Activated CD8-positive, alpha-beta memory T cell treated with anti-CD3 and anti-CD28 coated beads for 4 hours (primary cell): ENCODE measurements around the gene ZNF506.
"Not testable (repeated sequence)": the region's sequence is repeated elsewhere in the genome, so short reads cannot be mapped to it uniquely, and the experiment has no call there.

Experiments
- DNase-seq, 2 donors: peaks; one replicate each; pipeline ENCODE4 v3.0.0-alpha.2; 2020; ENCODE audit warnings: low read depth in 2 of 2

The ZNF506 gene

GRCh38 chr19:19781791-19782190 lies 39.8 kb downstream of the ZNF506 start:
- DNase-seq: not testable (repeated sequence)

- DNase-seq: no peak
Observed at GRCh38 chr19:19778666-19779065, 42.9 kb downstream of the ZNF506 start.

- no peak for DNase-seq
Observed at GRCh38 chr19:19777692-19778091, 43.9 kb downstream of the ZNF506 start.

- peak; percentile 82 to 87 for DNase-seq
Observed at GRCh38 chr19:19776206-19777008, 45.1 kb downstream of the ZNF506 start.

GRCh38 chr19:19775891-19776205 lies 45.7 kb downstream of the ZNF506 start:
- no peak for DNase-seq

- no peak for DNase-seq
Observed at GRCh38 chr19:19774354-19775033, 47.1 kb downstream of the ZNF506 start.

GRCh38 chr19:19771963-19772362 lies 49.6 kb downstream of the ZNF506 start:
- DNase-seq: not testable (repeated sequence)

- DNase-seq: not testable (repeated sequence)
Observed at GRCh38 chr19:19769971-19770370, 51.6 kb downstream of the ZNF506 start.

- DNase-seq: no peak
Observed at GRCh38 chr19:19758164-19758563, 63.4 kb downstream of the ZNF506 start.

- no peak for DNase-seq
Observed at GRCh38 chr19:19752760-19753403, 68.7 kb downstream of the ZNF506 start.

- DNase-seq: no peak
Observed at GRCh38 chr19:19751846-19752245, 69.7 kb downstream of the ZNF506 start.

- DNase-seq: no peak
Observed at GRCh38 chr19:19750842-19751790, 70.4 kb downstream of the ZNF506 start.

GRCh38 chr19:19749908-19750841 lies 71.4 kb downstream of the ZNF506 start:
- no peak for DNase-seq

GRCh38 chr19:19749117-19749907 lies 72.2 kb downstream of the ZNF506 start:
- DNase-seq: no peak

- no peak for DNase-seq
Observed at GRCh38 chr19:19748249-19748938, 73.2 kb downstream of the ZNF506 start.

- no peak for DNase-seq
Observed at GRCh38 chr19:19747357-19748220, 74.0 kb downstream of the ZNF506 start.

GRCh38 chr19:19746286-19747213 lies 75.0 kb downstream of the ZNF506 start:
- DNase-seq: no peak
